Neural cell (in vitro differentiated cells): Measurements from ENCODE around the gene ATP1A4. TPM values are rescaled to one million over a fixed set of nuclear protein-coding genes. Genes with fewer than 3 reads are reported as not detected.
"Not testable (repeated sequence)": the region's sequence is repeated elsewhere in the genome, so short reads cannot be mapped to it uniquely, and the experiment has no call there.

Experiments
- H2AFZ ChIP-seq: fragments of 200-600, 300-800 bp; sonication (generic), shearing (Covaris generic); 2 replicates; pipeline ENCODE4 v1.6.0; 2014; ENCODE audit warnings: low read depth, mild to moderate bottlenecking, antibody characterized with exemption, low read length, moderate library complexity
- H3F3A ChIP-seq: fragments of 200-600 bp; shearing (Covaris generic); 2 replicates; pipeline ENCODE4 v1.6.1; 2016; ENCODE audit warnings: mild to moderate bottlenecking, moderate library complexity, mixed read lengths, antibody characterized with exemption, low read length; ENCODE audit not compliant: insufficient read depth, poor library complexity, severe bottlenecking
- H3K27ac ChIP-seq: fragments of 200-600, 300-800 bp; sonication (generic), shearing (Covaris generic); 2 replicates; pipeline ENCODE4 v1.5.1; 2014; ENCODE audit warnings: mild to moderate bottlenecking, low read length, moderate library complexity
- H3K27me3 ChIP-seq: fragments of 300-800, 200-600 bp; sonication (generic), shearing (Covaris generic); 2 replicates; pipeline ENCODE4 v1.6.0; 2014; ENCODE audit warnings: mild to moderate bottlenecking, low read depth, low read length, moderate library complexity; ENCODE audit not compliant: insufficient read depth
- H3K36me3 ChIP-seq: fragments of 300-800, 200-600 bp; sonication (generic), shearing (Covaris generic); 2 replicates; pipeline ENCODE4 v1.5.1; 2014; ENCODE audit warnings: mild to moderate bottlenecking, antibody characterized with exemption, low read length, moderate library complexity; ENCODE audit not compliant: insufficient read depth
- H3K4me2 ChIP-seq: fragments of 300-800, 200-600 bp; sonication (generic), shearing (Covaris generic); 2 replicates; pipeline ENCODE4 v1.6.0; 2014; ENCODE audit warnings: mild to moderate bottlenecking, low read length
- H3K4me3 ChIP-seq: fragments of 300-800, 200-600 bp; sonication (generic), shearing (Covaris generic); 2 replicates; pipeline ENCODE4 v1.5.1; 2014; ENCODE audit warnings: mild to moderate bottlenecking, low read length, moderate library complexity
- H3K79me2 ChIP-seq: fragments of 200-600 bp; shearing (Covaris generic); replicated peaks from 2 replicates; pipeline ENCODE4 v1.6.0; 2014; ENCODE audit warnings: mild to moderate bottlenecking, low read length, moderate library complexity; ENCODE audit not compliant: insufficient read depth
- H3K9ac ChIP-seq: fragments of 300-800, 200-600 bp; sonication (generic), shearing (Covaris generic); 2 replicates; pipeline ENCODE4 v1.6.1; 2016; ENCODE audit warnings: mild to moderate bottlenecking, low read length, mixed read lengths
- H3K9me2 ChIP-seq: fragments of 200-600 bp; shearing (Covaris generic); 2 replicates; pipeline ENCODE4 v1.6.1; 2016; ENCODE audit warnings: mild to moderate bottlenecking, low read length, mixed read lengths; ENCODE audit not compliant: insufficient read depth
- H3K9me3 ChIP-seq: fragments of 200-600, 300-800 bp; sonication (generic), shearing (Covaris generic); 2 replicates; pipeline ENCODE4 v1.6.1; 2016; ENCODE audit warnings: mild to moderate bottlenecking, mixed run types, low read length, moderate library complexity, mixed read lengths
- H4K20me1 ChIP-seq: fragments of 200-600 bp; shearing (Covaris generic); 2 replicates; pipeline ENCODE4 v1.6.1; 2016; ENCODE audit warnings: mild to moderate bottlenecking, mixed run types; ENCODE audit not compliant: insufficient read depth
- CTCF ChIP-seq: fragments of 450-650 bp; IDR thresholded peaks from 2 replicates; pipeline ENCODE4 v1.5.1; 2014; ENCODE audit warnings: antibody characterized with exemption, mild to moderate bottlenecking, moderate library complexity; ENCODE audit not compliant: poor library complexity, severe bottlenecking
- EP300 ChIP-seq: fragments of 450-650 bp; conservative IDR thresholded peaks from 2 replicates; pipeline ENCODE4 v1.6.1; 2014; ENCODE audit warnings: antibody characterized with exemption, mild to moderate bottlenecking, moderate library complexity; ENCODE audit not compliant: poor library complexity, severe bottlenecking
- EZH2 ChIP-seq: fragments of 200-600, 300-800 bp; shearing (Covaris generic), sonication (generic); IDR thresholded peaks from 2 replicates; pipeline ENCODE4 v1.6.1; 2014; ENCODE audit warnings: antibody characterized with exemption, low read length, borderline replicate concordance, mild to moderate bottlenecking; ENCODE audit not compliant: insufficient read depth, poor library complexity, severe bottlenecking
- MXI1 ChIP-seq: fragments of 450-650 bp; conservative IDR thresholded peaks from 2 replicates; pipeline ENCODE4 v1.6.1; 2014; ENCODE audit warnings: antibody characterized with exemption, mild to moderate bottlenecking; ENCODE audit not compliant: poor library complexity, severe bottlenecking
- POLR2AphosphoS5 ChIP-seq: IDR thresholded peaks from 2 replicates; pipeline ENCODE4 v1.6.1; 2012
- RAD21 ChIP-seq: fragments of 450-650 bp; conservative IDR thresholded peaks from 2 replicates; pipeline ENCODE4 v1.6.1; 2014; ENCODE audit warnings: antibody characterized with exemption, mild to moderate bottlenecking, moderate library complexity
- REST ChIP-seq: IDR thresholded peaks from 2 replicates; pipeline ENCODE4 v1.6.1; 2012; ENCODE audit warnings: borderline replicate concordance
- SMC3 ChIP-seq: fragments of 450-650 bp; conservative IDR thresholded peaks from 2 replicates; pipeline ENCODE4 v1.6.1; 2014; ENCODE audit warnings: antibody characterized with exemption, mild to moderate bottlenecking, moderate library complexity; ENCODE audit not compliant: poor library complexity
- TAF1 ChIP-seq: IDR thresholded peaks from 2 replicates; pipeline ENCODE4 v1.6.1; 2012; ENCODE audit warnings: low read depth
- polyA plus RNA-seq: library from polyadenylated mRNA; depleted of rRNA; stranded (reverse); fragments of >200 nt; gene quantifications from 2 replicates; pipeline ENCODE4 v1.2.3, GENCODE V29; 2014

ATP1A4 gene
- polyA plus RNA-seq, 1 donor from 2014 or later = not detected

GRCh38 chr1:160109686-160110085 lies 41.7 kb upstream of the ATP1A4 start:
- H3K9me3 ChIP-seq = no peaks in the 10 kb centered on the region
- no peak overlapping the region for H2AFZ ChIP-seq
- TF ChIP-seq EZH2 (no peak), SMC3 (no peak), MXI1 (no peak), CTCF (no peak), RAD21 (no peak), REST (no peak), POLR2AphosphoS5 (no peak), TAF1 (no peak)
- no peaks in the 10 kb centered on the region for H3K9me2 ChIP-seq
- H3F3A ChIP-seq = no peaks in the 10 kb centered on the region
- H3K9ac ChIP-seq = no peak overlapping the region
- H3K27ac ChIP-seq = no peak overlapping the region
- H3K27me3 ChIP-seq = no peaks in the 10 kb centered on the region
- H3K4me2 ChIP-seq = no peak overlapping the region
- no peak overlapping the region for H3K4me3 ChIP-seq
- no peaks in the 10 kb centered on the region for H3K79me2 ChIP-seq
- no peaks in the 10 kb centered on the region for H4K20me1 ChIP-seq
- no peaks in the 10 kb centered on the region for H3K36me3 ChIP-seq

- not testable (repeated sequence) for H2AFZ ChIP-seq, H3K27ac ChIP-seq
These were observed 39.9 kb upstream of the ATP1A4 start for GRCh38 chr1:160111462-160111861.

GRCh38 chr1:160112357-160112756 lies 39.0 kb upstream of the ATP1A4 start:
- Histone ChIP-seq H3K36me3 (no peaks in the 10 kb centered on the region), H3K27me3 (no peaks in the 10 kb centered on the region), H3K9ac (no peak overlapping the region), H3K4me3 (no peak overlapping the region), H3K9me2 (no peaks in the 10 kb centered on the region), H3K79me2 (no peaks in the 10 kb centered on the region), H3F3A (no peaks in the 10 kb centered on the region), H3K9me3 (no peaks in the 10 kb centered on the region), H4K20me1 (no peaks in the 10 kb centered on the region), H3K27ac (no peak overlapping the region), H2AFZ (no peak overlapping the region), H3K4me2 (no peak overlapping the region)
- TF ChIP-seq POLR2AphosphoS5 = no peak
- TF ChIP-seq EZH2 = no peak
- TF ChIP-seq EP300 = no peak
- TF ChIP-seq MXI1 = no peak
- no peak for TF ChIP-seq CTCF
- no peak for TF ChIP-seq RAD21
- TF ChIP-seq TAF1 = no peak
- no peak for TF ChIP-seq SMC3
- TF ChIP-seq REST = no peak

More at GRCh38 chr1:160111462-160111861, 39.9 kb upstream of the ATP1A4 start:
- H3K79me2 ChIP-seq, H3K9me2 ChIP-seq, H3K9me3 ChIP-seq, H3K36me3 ChIP-seq, H3K4me3 ChIP-seq, H3K4me2 ChIP-seq, H3F3A ChIP-seq, H3K9ac ChIP-seq, H3K27me3 ChIP-seq, H4K20me1 ChIP-seq: not testable (repeated sequence)
